IPS-20b (cell line): ENCODE results near the gene SLC16A13.

Source experiments
- H3K27ac ChIP-seq: one replicate; pipeline ENCODE4 v1.5.1; 2013; ENCODE audit warnings: low read length
- H3K27me3 ChIP-seq: 2 replicates; pipeline ENCODE4 v1.6.1; 2013; ENCODE audit warnings: mild to moderate bottlenecking, low read length, inconsistent platforms; ENCODE audit not compliant: insufficient read depth
- H3K36me3 ChIP-seq: 2 replicates; pipeline ENCODE4 v1.6.1; 2013; ENCODE audit warnings: low read depth, mild to moderate bottlenecking, inconsistent platforms, low read length, moderate library complexity; ENCODE audit not compliant: insufficient read depth
- H3K4me1 ChIP-seq: 2 replicates; pipeline ENCODE4 v1.6.1; 2013; ENCODE audit warnings: mild to moderate bottlenecking, control low read depth, inconsistent platforms, low read length, moderate library complexity; ENCODE audit not compliant: insufficient read depth
- H3K4me3 ChIP-seq: 2 replicates; pipeline ENCODE4 v1.5.1; 2013; ENCODE audit warnings: mild to moderate bottlenecking, low read length, inconsistent platforms
- H3K9ac ChIP-seq: 2 replicates; pipeline ENCODE4 v1.6.1; 2013; ENCODE audit warnings: low read depth, mild to moderate bottlenecking, inconsistent platforms, low read length, moderate library complexity
- H3K9me3 ChIP-seq: 2 replicates; pipeline ENCODE4 v1.6.1; 2013; ENCODE audit warnings: mild to moderate bottlenecking, low read depth, low read length, inconsistent platforms; ENCODE audit not compliant: insufficient read depth

The SLC16A13 gene

GRCh38 chr17:7001318-7001961 lies 34.4 kb upstream of the SLC16A13 start:
- H3K9me3 ChIP-seq: no peaks in the 10 kb centered on the region
- H3K9ac ChIP-seq: no peak overlapping the region
- peaks cover 19% of the 10 kb centered on the region; the same call in 1 of the 2 replicates for H3K36me3 ChIP-seq

DNA sequence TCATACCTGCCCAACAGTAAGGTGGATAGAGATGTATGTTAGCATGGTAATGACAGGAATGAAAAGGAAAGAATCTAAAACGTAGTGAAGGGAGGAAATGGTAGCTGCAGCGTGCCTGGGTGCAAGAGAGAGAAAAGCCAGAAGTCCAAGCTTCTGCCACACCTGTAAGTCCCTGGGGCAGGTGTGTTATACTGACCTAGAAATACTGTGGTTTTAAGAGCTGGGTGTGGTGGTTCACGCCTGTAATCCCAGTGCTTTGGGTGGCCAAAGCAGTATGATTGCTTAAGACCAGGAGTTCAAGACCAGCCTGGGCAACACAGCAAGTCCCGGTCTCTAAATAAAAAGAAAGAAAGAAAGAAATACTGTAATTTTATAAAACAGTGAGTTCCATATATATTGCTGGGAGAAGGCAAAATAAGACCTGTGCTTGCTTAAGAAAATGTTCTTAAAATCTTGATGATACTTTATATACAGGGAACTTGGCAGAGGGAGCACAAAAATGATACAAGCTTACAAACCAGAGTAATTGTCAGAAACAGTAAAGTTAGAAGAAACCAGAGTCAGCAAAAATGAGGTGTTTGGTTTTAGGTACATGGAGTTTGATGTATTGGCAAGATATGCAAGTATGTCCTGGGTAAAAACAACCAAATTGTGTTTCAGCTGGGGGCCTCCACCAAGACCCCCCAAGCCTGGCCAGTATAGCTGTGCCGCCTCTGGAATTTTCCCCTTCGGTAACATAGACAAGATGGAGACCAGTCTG lies 33.3 kb upstream of the SLC16A13 start:
- Histone ChIP-seq H3K4me3 (no peak overlapping the region), H3K27ac (no peak overlapping the region), H3K36me3 (peaks cover 19% of the 10 kb centered on the region; the same call in 1 of the 2 replicates), H3K27me3 (no peaks in the 10 kb centered on the region), H3K9ac (no peak overlapping the region), H3K9me3 (no peaks in the 10 kb centered on the region), H3K4me1 (no peaks in the 10 kb centered on the region)

More at GRCh38 chr17:7001318-7001961, 34.4 kb upstream of the SLC16A13 start:
- Histone ChIP-seq H3K4me1 (no peaks in the 10 kb centered on the region), H3K27ac (no peak overlapping the region), H3K4me3 (no peak overlapping the region), H3K27me3 (peaks cover 8% of the 10 kb centered on the region; the same call in 1 of the 2 replicates)

DNA sequence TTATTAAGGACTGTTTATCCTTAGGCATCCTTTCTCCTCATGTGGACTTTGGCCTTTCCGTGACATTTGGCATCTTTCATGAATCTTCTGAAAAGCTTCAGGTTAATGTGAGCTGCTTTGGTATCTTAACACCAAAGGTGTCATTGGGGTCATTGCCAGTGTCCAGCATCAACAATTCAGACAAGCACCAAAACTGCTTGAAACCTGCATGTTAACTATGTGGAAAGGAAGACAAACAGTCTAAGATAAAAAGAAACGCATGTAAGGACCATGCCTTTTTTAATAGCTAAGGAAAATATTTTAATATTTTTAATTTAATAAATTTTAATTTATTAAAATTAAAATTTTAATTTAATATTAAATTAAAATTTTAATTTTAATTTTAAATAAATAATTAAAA lies 32.1 kb upstream of the SLC16A13 start:
- Histone ChIP-seq H3K36me3 (peaks cover 19% of the 10 kb centered on the region; the same call in 1 of the 2 replicates), H3K4me1 (no peaks in the 10 kb centered on the region), H3K27me3 (no peaks in the 10 kb centered on the region), H3K27ac (no peak overlapping the region), H3K9me3 (no peaks in the 10 kb centered on the region), H3K4me3 (no peak overlapping the region), H3K9ac (no peak overlapping the region)

- Histone ChIP-seq H3K4me1 (no peaks in the 10 kb centered on the region), H3K27me3 (no peaks in the 10 kb centered on the region), H3K9ac (no peak overlapping the region), H3K9me3 (no peaks in the 10 kb centered on the region), H3K27ac (no peak overlapping the region), H3K4me3 (no peak overlapping the region), H3K36me3 (peaks cover 14% of the 10 kb centered on the region; the same call in 1 of the 2 replicates)
Measured at GRCh38 chr17:7004398-7005253, 31.2 kb upstream of the SLC16A13 start.

DNA sequence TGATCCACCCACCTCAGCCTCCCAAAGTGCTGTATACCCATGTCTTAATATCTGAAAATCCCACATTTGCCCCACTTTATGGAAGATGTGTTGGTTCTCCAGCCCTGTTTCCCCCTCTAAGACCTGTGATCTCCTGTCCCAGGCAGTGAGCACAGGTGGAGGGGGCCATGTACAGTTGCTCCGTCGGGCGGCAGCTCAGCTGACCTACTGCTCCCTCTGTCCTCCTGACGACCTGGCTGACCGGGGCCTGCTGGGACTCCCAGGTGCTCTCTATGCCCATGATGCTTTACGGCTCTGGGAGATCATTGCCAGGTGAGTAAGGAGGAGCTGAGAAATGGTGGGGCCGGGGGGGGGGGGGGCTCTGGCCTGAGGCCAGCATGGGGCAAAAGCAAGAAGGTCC lies 30.1 kb upstream of the SLC16A13 start:
- H3K27ac ChIP-seq: no peak overlapping the region
- no peak overlapping the region for H3K9ac ChIP-seq
- no peaks in the 10 kb centered on the region for H3K27me3 ChIP-seq
- H3K36me3 ChIP-seq: peaks cover 14% of the 10 kb centered on the region; the same call in 1 of the 2 replicates
- no peak overlapping the region for H3K4me3 ChIP-seq
- no peaks in the 10 kb centered on the region for H3K4me1 ChIP-seq
- no peaks in the 10 kb centered on the region for H3K9me3 ChIP-seq

DNA sequence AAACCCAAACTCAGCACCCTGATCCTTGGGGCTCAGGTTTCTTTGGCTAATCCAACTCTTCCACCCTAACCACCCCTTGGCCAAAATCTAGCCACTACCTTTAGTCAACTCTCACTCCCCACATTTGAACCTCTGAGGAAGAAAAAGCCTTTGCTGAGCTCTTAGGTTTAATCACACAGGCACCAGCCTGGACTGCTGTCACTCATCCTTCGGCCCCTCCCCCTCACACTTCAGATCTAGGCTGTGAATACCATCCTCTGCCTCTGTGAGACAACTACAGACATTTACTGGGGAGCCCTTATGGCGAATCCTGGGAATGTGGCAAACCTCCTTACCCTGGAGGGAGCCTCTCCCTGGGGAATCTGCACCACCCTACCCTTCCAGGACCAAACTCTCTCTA lies 28.7 kb upstream of the SLC16A13 start:
- Histone ChIP-seq H3K4me1 (0 out of 2 replicates have a peak, but pooled peaks cover 4% of the 10 kb centered on the region), H3K9ac (no peak overlapping the region), H3K36me3 (peaks cover 9% of the 10 kb centered on the region; the same call in 1 of the 2 replicates)

GRCh38 chr17:7010523-7010922 lies 25.3 kb upstream of the SLC16A13 start:
- no peak overlapping the region for H3K4me3 ChIP-seq
- no peaks in the 10 kb centered on the region for H3K9me3 ChIP-seq
- H3K9ac ChIP-seq: no peak overlapping the region
- no peaks in the 10 kb centered on the region; the same call in 1 of the 2 replicates for H3K27me3 ChIP-seq
- H3K27ac ChIP-seq: no peak overlapping the region
- H3K36me3 ChIP-seq: 0 out of 2 replicates have a peak, but pooled peaks cover 6% of the 10 kb centered on the region
- H3K4me1 ChIP-seq: peaks cover 7% of the 10 kb centered on the region; the same call in 1 of the 2 replicates

More for the DNA sequence above, 28.7 kb upstream of the SLC16A13 start:
- Histone ChIP-seq H3K27ac (no peak overlapping the region), H3K9me3 (no peaks in the 10 kb centered on the region), H3K27me3 (no peaks in the 10 kb centered on the region), H3K4me3 (no peak overlapping the region)

GRCh38 chr17:7011415-7011814 lies 24.4 kb upstream of the SLC16A13 start:
- no peak overlapping the region for H3K27ac ChIP-seq
- peak overlapping the region; percentile 98; the same call in 1 of the 2 replicates for H3K9ac ChIP-seq
- peaks cover 8% of the 10 kb centered on the region; the same call in 1 of the 2 replicates for H3K36me3 ChIP-seq
- peaks cover 7% of the 10 kb centered on the region; the same call in 1 of the 2 replicates for H3K4me1 ChIP-seq
- peak overlapping the region; percentile 95 for H3K4me3 ChIP-seq
- no peaks in the 10 kb centered on the region for H3K9me3 ChIP-seq
- no peaks in the 10 kb centered on the region; the same call in 1 of the 2 replicates for H3K27me3 ChIP-seq

DNA sequence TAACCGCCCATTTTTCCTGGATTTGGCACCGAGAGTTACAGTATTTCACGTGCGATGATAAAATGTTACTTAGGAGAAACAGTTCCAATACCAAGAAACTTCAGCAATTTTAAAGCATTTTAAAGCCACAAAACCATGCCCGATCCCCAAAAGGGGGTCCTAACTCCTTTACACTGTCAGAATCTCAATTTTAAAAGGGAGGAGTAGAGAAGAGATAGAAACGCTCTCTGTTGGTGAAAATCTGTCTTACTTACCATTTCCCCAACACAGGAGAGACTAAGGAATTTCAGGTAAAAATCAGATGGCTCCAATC lies 23.9 kb upstream of the SLC16A13 start:
- Histone ChIP-seq H3K4me3 (peak overlapping the region; percentile 95), H3K36me3 (peaks cover 13% of the 10 kb centered on the region), H3K9me3 (no peaks in the 10 kb centered on the region), H3K4me1 (peaks cover 7% of the 10 kb centered on the region; the same call in 1 of the 2 replicates), H3K9ac (peak overlapping the region; percentile 98), H3K27me3 (no peaks in the 10 kb centered on the region; the same call in 1 of the 2 replicates), H3K27ac (peak overlapping the region; percentile 98)

- H3K27ac ChIP-seq: peak overlapping the region; percentile 75
- H3K36me3 ChIP-seq: peaks cover 14% of the 10 kb centered on the region
- peak overlapping the region; percentile 98; the same call in 1 of the 2 replicates for H3K9ac ChIP-seq
- H3K4me1 ChIP-seq: peaks cover 7% of the 10 kb centered on the region; the same call in 1 of the 2 replicates
- no peaks in the 10 kb centered on the region; the same call in 1 of the 2 replicates for H3K27me3 ChIP-seq
- H3K9me3 ChIP-seq: no peaks in the 10 kb centered on the region
- H3K4me3 ChIP-seq: peak overlapping the region; percentile 95
Measured at GRCh38 chr17:7014261-7014994, 21.4 kb upstream of the SLC16A13 start.
